Measurements from ENCODE around the gene SALL1. TPM values are rescaled to one million over a fixed set of nuclear protein-coding genes. Genes with fewer than 3 reads are reported as not detected.

The SALL1 gene
- total RNA-seq, 2 donors from 2014 or later, result 122 to 172 TPM

- Histone ChIP-seq H3K36me3 (ENCODE audit: control insufficient read depth, insufficient read depth, low read length) (no peaks in the 10 kb centered on the region), H3K9ac (ENCODE audit: extremely low read depth, low read length, poor library complexity, severe bottlenecking) (no peak overlapping the region), H3K27me3 (ENCODE audit: control insufficient read depth, insufficient read depth, low read length, poor library complexity, severe bottlenecking) (no peaks in the 10 kb centered on the region), H3K4me3 (ENCODE audit: low read length) (no peak overlapping the region), H3K9me3 (ENCODE audit: control insufficient read depth, low read length) (peaks cover 16% of the 10 kb centered on the region), H3K4me1 (ENCODE audit: control insufficient read depth, insufficient read depth, low read length) (peaks cover 4% of the 10 kb centered on the region), H3K27ac (ENCODE audit: low read depth, low read length) (no peak overlapping the region)
- Mint-ChIP-seq H3K27ac (no peak overlapping the region), H3K4me1 (peaks cover 15% of the 10 kb centered on the region), H3K4me3 (no peak overlapping the region), H3K36me3 (ENCODE audit: low read depth) (peaks cover 14% of the 10 kb centered on the region), H3K9me3 (peaks cover 23% of the 10 kb centered on the region), H3K27me3 (ENCODE audit: insufficient read depth) (peaks cover 20% of the 10 kb centered on the region)
- DNase-seq, result no peak
- TF ChIP-seq CTCF (conservative IDR thresholded peaks at IDR 0.05), result no peak
- WGBS, 2 experiments (ENCODE audit: insufficient coverage in 1 of 2, insufficient read length in 1 of 2), result 91% methylated on average over 2 of the region's 2 CpGs; no CpG with 5 or more reads in 1 of the 2 experiments
Observed at GRCh38 chr16:51168755-51169154, 17.7 kb upstream of the SALL1 start.

- Mint-ChIP-seq H3K27me3 (ENCODE audit: insufficient read depth) (peaks cover 20% of the 10 kb centered on the region), H3K4me3 (no peak overlapping the region), H3K4me1 (peaks cover 22% of the 10 kb centered on the region), H3K9me3 (peaks cover 23% of the 10 kb centered on the region), H3K27ac (no peak overlapping the region), H3K36me3 (ENCODE audit: low read depth) (peaks cover 14% of the 10 kb centered on the region)
- Histone ChIP-seq H3K27me3 (ENCODE audit: control insufficient read depth, insufficient read depth, low read length, poor library complexity, severe bottlenecking) (no peaks in the 10 kb centered on the region), H3K4me3 (ENCODE audit: low read length) (no peak overlapping the region), H3K36me3 (ENCODE audit: control insufficient read depth, insufficient read depth, low read length) (no peaks in the 10 kb centered on the region), H3K9ac (ENCODE audit: extremely low read depth, low read length, poor library complexity, severe bottlenecking) (no peak overlapping the region), H3K27ac (ENCODE audit: low read depth, low read length) (no peak overlapping the region), H3K9me3 (ENCODE audit: control insufficient read depth, low read length) (peaks cover 16% of the 10 kb centered on the region), H3K4me1 (ENCODE audit: control insufficient read depth, insufficient read depth, low read length) (peaks cover 9% of the 10 kb centered on the region)
- TF ChIP-seq CTCF (conservative IDR thresholded peaks at IDR 0.05), result no peak
- 90 to 92% methylated on average over 9 of the region's 9 CpGs for WGBS, 2 experiments (ENCODE audit: insufficient coverage in 1 of 2, insufficient read length in 1 of 2)
- no peak for DNase-seq
Observed at GRCh38 chr16:51167170-51167895, 16.3 kb upstream of the SALL1 start.

- Histone ChIP-seq H3K4me3 (ENCODE audit: low read length) (no peak overlapping the region), H3K9me3 (ENCODE audit: control insufficient read depth, low read length) (peaks cover 12% of the 10 kb centered on the region), H3K9ac (ENCODE audit: extremely low read depth, low read length, poor library complexity, severe bottlenecking) (no peak overlapping the region), H3K36me3 (ENCODE audit: control insufficient read depth, insufficient read depth, low read length) (no peaks in the 10 kb centered on the region), H3K27ac (ENCODE audit: low read depth, low read length) (no peak overlapping the region), H3K4me1 (ENCODE audit: control insufficient read depth, insufficient read depth, low read length) (peaks cover 9% of the 10 kb centered on the region), H3K27me3 (ENCODE audit: control insufficient read depth, insufficient read depth, low read length, poor library complexity, severe bottlenecking) (no peaks in the 10 kb centered on the region)
- peaks cover 19% of the 10 kb centered on the region for H3K27me3 Mint-ChIP-seq (ENCODE audit: insufficient read depth)
- no peak for TF ChIP-seq CTCF (conservative IDR thresholded peaks at IDR 0.05)
- peaks cover 21% of the 10 kb centered on the region for H3K9me3 Mint-ChIP-seq
- H3K4me1 Mint-ChIP-seq, result peaks cover 22% of the 10 kb centered on the region
- peaks cover 12% of the 10 kb centered on the region for H3K36me3 Mint-ChIP-seq (ENCODE audit: low read depth)
- no peak overlapping the region for H3K4me3 Mint-ChIP-seq
- H3K27ac Mint-ChIP-seq, result no peak overlapping the region
- no peak for DNase-seq
- WGBS, 2 experiments (ENCODE audit: insufficient coverage in 1 of 2, insufficient read length in 1 of 2), result 88 to 97% methylated on average over 1 to 3 of the region's 3 CpGs
Observed at GRCh38 chr16:51166541-51166940, 15.5 kb upstream of the SALL1 start.

All from endodermal cell (in vitro differentiated cells).